ENCODE measurements around the gene CELF2.

GRCh38 chr10:11297136-11297535, 279.5 kb downstream of the CELF2 start:
- TF ChIP-seq EZH2 (IDR thresholded peaks at IDR 0.05; ENCODE audit: insufficient read depth, poor library complexity, severe bottlenecking) (no peak), EZH2phosphoT487 (IDR thresholded peaks at IDR 0.05; ENCODE audit: insufficient read depth, low read depth) (no peak)

All from GM23248 (cell line).